Measurements from ENCODE around the gene ARAP1.
A peak's percentile ranks its signal among the peaks of the same experiment; 100 is the strongest.

The ARAP1 gene

DNA sequence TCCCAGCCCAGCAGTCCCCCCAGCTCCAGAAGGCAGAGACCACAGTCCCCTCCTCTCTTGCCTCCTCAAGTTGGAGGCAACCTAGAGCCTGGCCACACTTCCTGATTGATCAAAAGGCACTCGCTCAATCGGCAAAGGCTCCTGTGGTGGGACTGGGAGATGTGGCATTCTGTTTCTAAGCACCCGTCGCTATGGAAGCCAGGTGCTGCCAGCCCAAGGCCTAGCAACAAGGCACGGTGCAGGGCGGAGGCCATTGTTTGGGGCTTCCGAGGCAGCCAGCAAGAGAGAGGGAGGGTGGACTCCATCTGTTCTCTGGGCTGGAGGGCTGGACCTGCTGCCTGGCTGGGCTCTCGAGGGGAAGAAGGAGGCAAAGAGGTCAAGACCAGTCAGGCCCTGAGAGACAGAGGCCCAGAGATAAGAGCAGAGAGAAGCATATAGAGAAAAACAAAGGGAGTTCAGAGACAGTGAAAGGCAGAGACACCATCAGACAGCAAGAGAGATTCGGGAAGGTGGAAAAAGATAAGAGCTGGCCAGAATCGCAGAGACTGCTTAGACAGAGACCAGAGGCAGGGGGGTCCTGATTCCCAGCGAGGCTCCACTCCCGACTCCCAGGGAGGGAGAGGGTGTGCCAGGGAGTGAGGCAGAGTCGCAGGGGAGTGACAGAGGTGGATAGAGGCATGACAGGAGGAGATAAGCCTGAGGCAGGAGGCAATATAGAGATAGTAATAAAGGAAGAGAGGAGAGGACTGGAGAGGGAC, 99.2 kb downstream of the ARAP1 start:
- DNase-seq = no peak

DNA sequence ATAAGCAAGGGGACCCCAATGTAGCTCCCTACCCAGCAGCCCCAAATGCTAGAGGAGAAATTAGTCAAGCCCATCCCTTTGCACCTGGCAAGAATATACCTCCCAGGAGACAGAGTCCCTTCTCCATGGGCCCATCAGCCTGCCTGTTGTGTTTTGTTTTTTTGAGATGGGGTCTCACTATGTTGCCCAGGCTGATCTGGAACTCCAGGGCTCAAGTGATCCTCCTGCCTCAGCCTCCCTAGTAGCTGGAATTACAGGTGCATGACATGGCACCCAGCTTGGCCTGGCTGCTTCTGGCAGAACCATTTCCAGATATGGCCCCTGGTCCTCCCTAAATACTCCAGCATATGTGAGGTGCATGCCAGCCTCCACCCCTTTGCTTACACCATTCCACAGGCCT, 100.1 kb downstream of the ARAP1 start:
- no peak for DNase-seq

DNA sequence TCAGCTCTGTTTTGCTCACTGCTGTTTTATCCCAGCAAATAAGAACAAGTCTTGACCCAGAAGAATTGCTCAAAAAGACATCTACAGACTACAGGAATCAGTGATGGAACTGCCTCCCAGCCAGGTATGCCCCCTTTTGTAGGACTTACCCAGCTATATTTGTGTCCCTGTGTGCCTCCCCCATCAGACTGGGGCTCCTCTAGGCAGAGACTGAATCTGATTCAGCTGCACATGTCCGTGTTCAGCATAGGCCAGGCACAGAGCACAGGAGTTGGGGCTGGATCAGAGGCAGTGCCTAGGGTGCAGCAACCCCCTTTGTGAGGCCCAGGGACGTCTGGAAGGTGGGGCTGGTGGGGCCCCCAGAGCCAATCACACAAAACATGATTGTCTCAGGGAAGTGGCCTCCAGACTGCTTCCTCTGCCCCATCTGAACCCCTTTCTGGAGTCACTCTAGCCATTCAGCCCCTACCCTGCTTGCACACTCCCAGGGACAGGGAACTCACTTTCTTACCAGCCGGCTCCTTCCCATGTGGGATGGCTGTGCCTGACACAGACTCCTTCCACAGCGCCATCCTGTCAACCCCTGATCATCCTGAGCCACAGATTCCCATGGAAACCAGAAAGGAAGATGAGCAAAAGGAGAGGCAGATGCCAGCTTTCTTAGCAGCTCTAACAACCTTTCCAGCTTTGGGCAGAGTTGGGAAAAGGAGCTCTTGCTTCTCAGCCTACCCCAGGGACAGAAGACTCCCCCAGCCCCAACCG, 102.8 kb downstream of the ARAP1 start:
- no peak for DNase-seq

GRCh38 chr11:72648384-72649136, 103.6 kb downstream of the ARAP1 start:
- no peak for DNase-seq

GRCh38 chr11:72647882-72648281, 104.3 kb downstream of the ARAP1 start:
- no peak for DNase-seq

DNA sequence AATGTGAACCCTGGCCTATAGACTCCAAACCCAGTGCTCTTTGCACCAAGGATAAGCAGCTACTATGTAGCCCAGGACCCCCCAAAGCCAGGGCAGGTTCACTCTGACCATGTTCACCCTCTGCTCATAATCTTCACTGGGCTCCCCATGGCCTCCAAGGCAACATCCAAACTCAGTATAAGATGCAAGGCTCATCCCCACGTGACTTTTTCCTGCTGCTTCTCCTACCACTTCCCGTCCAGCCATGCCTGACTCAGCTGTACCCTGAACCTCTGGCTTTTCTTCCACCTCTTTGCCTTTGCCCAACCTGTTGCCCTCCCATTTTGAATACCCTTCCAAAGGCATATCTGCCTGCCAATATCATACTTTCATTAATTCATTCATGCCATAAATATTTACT, 105.7 kb downstream of the ARAP1 start:
- no peak for DNase-seq

DNA sequence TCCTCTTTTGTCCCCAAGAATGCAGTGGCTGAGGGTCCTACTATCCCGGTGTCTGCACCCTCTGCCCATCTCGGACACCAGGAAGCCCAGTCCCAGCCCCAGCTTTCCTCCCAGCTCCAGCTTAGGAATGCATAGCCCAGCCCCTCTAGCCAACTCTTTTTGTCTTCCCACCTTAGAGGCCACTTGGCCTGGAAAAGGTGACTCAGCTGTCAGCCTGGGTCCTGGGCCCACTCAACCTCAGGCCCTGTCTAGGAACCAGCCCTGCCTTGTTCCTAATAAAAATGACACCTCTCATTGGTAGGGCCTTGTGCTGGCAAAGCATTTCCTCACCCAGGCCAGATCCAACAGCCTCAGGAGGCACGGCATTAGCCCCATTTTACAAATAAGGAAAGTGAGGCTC, 106.2 kb downstream of the ARAP1 start:
- no peak for DNase-seq

DNA sequence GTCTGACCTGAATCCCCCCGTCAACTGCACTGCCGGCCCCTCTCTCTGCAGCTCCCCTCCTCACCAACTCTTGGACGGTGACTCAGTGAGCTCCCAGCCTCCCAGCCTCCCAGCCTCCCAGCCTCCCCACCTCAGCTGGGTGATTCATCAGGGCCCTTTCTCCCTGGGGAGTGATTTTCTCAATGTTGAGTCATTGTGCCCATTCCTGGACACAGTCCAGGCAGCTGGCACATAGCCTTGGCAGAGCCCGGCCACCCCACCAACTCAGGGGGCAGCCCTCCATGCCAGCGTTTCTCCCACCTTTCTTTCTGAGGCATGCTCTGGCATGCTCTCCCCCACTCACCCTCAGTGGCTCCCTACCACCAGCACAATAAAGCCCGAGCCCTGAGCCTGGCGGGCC, 108.7 kb downstream of the ARAP1 start:
- DNase-seq = peak; percentile 65

DNA sequence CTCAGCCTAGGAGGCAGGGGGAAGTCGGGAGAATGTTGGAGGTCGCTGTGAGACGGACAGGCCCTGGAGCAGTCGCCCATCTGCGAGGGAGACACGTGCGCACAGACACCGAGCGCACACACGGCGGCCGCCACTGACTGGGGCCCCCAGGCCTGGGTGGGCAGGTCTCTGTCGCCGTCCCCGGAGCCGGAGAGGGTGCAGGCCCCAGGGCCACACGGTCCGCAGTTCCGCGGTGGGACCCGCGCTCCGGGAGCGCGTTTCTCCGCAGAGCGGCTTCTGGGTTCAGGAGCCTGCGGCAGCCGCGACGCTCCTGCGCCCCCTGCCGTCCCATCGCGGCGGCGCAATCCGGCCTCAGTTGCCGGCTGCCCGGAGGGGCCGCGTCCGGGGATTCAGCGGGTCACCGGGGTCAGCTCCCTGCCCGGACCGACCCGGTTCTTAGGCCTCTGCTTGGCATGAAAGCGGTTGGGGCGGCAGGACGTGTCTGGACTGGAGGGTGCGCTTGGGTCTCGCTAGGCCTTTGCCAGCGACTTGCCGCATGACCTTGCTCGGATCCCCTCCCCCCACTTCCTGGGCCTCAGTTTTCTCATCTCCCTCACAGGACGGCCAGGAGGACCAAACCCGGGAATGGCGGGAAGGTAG, 109.2 kb downstream of the ARAP1 start:
- DNase-seq = peak; percentile 49

GRCh38 chr11:72642043-72642883, 109.9 kb downstream of the ARAP1 start:
- peak; percentile 36 for DNase-seq

GRCh38 chr11:72641522-72642042, 110.6 kb downstream of the ARAP1 start:
- no peak for DNase-seq

DNA sequence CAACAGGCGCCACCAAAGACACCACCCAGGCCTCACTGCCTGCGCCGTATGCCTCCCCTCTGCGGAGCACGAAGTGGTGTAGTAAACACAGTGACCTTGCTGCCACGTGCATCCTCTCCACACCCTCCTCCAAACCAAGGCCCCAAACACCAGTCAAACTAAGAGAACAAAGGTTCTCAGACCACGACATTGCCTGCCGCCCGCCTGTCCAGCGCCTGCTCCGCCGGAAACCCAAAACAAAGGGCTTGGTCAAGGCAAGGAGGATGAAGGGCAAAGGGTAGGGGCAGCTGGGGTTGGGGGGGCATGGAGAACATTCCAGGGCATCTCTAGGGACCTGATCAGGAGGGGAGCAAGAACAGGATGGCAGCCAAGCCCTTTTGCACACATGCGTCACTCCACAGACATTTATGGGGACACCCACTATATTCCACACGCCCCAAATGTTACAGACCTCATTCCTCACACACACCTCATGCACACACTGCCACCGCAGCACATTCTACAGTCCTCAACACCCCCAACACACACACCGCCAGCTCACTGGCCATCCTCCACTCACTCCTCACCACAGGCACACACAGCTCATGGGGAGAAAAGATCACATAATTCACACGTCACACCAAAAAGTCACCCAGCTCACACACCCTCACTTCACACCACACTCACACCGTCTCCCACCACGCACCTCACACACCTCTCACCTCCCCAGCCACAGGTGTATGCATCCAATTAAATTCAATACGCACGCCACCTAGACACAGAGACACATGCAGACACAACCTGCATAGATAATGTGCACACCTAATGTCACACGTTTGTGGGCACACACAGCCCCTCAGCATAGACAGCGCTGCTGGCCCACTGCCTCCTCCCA, 112.5 kb downstream of the ARAP1 start:
- DNase-seq = no peak

- DNase-seq = no peak
Observed at GRCh38 chr11:72637926-72638325, 114.3 kb downstream of the ARAP1 start.

DNA sequence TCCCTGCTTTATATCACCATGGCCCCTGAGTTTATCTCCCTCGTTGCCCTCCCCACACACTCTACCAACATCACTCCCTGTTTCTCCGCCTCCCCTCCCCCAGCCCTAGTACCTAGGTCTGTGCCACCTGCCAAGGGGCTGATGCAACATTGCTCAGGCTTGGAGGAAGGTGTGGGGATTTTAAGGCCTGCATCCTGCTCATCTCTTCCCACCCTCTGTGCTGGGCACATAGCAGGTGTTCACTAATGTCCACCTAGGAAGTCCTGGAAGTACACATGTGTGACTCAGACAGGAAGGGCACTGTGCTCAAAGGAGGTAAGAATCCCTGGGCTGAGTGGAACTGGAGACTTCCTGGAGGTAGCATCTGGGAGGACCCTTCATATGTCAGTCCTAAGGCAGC, 115.0 kb downstream of the ARAP1 start:
- no peak for DNase-seq

DNA sequence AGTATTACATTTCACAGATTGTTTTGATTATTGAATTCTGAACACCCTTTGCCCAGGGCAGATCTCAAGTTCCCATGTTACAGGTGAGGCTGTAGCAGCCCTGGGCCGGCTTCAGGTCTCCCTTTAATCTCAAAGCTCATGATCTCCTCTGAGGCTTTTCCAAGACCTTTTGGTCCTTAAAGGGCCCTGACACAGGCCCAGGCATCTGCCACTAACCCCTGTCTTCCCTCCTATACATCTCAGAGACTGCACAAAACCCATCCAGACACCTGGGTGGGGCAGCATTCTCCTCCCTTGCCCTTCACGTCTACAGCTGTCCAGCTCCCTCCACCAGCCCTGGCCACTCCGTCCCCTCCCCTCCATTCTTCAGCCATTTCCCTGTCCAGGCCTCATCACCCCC, 115.8 kb downstream of the ARAP1 start:
- no peak for DNase-seq

GRCh38 chr11:72635933-72636332, 116.3 kb downstream of the ARAP1 start:
- no peak for DNase-seq

DNA sequence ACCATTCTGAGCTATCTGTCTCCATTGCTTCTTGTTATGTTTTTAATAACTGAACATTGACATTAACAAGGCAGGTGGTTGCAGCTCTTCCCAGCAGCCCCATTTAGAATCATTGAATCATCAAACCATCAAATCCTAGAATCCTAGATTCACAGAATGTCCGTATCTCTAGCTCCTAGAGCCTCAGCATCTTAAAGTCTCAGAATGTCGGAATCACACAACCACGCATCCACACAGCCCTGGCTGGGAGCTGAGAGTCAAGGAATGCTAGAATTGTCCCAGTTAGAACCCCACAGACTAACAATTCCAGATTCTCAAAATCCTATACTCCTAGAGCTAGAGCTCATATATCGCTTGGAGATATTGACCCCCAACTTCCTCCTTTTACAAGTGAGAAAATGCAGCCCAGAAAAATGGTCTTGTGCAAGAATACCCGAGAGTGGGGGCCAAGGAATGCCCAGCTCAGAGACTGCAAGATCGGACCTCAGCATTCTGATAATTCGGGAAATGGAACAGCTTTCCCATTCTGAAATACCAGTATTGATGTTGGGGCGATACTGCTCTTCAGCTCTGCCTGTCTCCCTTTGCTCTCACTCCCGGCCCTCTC, 116.8 kb downstream of the ARAP1 start:
- no peak for DNase-seq
